ENCODE measurements around the gene IL11RA.

The IL11RA gene

DNA sequence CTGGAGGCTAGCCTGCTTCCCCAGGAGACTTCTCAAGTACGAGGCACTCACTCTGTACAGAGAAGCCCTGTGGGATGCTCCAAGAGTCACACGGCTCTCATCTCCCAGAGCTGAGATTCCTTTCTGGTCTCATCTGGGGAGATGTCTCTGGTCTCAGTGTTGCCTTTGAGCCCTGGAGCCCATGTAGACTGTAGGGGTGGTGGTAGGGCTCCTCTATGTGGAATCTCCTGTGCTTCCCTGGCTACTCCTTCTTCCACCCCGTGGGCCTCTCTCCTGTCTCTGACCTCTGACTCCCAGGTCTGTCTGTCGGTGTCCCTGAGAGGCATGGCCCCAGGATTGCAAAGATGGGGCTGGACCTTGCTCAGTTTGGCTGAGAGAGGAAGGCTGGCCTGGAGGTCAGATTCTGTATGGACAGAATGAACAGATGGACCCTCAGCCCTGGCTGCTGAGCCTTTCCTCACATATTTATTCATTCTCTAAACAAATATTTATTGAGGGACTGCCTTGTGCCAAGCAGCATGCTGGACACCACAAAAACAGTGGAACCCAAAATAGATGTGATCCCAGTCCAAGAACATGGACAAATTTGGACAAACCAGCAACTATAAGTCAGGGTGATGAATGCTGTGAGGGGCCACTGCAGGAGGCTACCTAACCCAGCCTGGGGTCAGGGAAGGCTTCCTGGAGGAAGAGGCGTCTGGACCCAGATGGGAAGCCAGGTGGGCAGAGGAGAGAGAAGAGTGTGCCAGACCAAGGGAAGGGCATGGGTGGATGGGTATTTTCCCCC, 36.5 kb downstream of the IL11RA start:
- DNase-seq = no peak

- no peak for DNase-seq
Observed at GRCh38 chr9:34689116-34689470, 37.1 kb downstream of the IL11RA start.

GRCh38 chr9:34689512-34689911, 37.5 kb downstream of the IL11RA start:
- DNase-seq = no peak

DNA sequence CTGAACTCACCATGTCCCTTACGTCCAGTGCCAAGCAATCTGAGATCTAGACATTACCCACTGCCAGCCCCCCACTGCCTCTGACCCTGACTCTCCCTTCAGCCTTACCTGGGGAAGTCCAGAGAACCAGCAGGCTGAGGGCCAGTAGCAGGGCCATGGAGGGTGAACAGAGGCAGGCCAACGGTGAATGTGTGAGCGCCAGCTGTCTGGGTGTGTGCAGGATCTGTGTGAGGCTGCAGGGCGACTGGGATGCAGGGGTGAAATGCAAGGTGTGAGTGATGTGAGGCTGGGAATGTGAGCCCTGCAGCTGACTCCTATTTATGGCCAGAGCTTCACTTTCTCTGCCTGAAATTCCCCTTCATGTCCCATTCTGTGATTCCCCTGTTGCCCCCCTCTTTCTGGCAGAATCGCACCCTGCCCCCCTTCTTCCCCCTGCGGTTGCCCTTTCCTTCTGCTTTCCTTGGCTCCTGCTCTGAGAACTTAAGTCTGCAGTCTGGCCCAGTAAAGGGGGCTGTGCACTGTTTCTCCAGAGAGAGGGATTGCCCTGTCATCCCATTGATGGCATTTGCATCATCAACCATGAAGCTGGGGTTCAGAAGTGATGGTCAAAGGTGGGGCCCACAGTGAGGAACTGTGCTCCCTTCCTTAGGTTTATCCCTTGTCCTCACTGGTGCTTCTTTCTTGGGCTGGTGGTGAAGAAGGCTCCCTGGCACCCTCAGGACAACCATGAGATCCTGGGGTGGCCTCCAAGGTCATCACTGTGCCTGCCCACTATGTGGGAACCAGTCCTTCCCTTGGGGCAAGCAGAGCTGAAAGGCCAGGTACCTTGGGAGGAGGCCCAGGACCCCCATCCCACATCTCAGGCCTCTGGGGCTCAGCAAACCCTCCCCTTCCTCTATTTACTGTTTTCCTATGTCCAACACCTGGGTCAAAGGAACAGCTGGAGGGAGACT, 39.3 kb downstream of the IL11RA start, which contains the start of gene CCL19:
Gene CCL19, minus strand, starts transcription at position 294 of the 953 bp plus-strand sequence. Its CDS starts 137 bp downstream, at position 157.
- no peak for DNase-seq

DNA sequence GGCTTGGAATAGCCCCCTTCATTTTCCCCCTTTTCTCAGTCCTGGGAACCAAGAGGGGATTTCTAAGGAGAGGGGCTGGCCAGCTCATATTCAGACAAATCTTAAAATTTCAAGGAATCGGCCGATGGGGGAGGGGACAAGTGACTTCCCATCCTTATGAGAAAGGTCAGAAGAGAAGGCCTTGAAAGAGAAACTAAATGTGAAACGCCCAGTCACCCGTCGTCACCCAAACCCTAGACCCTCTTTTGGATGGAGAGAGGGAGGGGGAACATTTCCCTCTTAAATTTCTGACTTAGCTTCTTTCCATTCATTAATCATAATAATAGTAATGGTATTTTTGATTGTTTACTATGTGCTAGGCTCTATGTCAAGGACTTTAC, 39.9 kb downstream of the IL11RA start:
- DNase-seq = no peak

GRCh38 chr9:34693560-34693959, 41.6 kb downstream of the IL11RA start:
- no peak for DNase-seq

- DNase-seq = no peak
Observed at GRCh38 chr9:34694811-34695210, 42.8 kb downstream of the IL11RA start.

- no peak for DNase-seq
Observed at GRCh38 chr9:34701023-34701768, 49.2 kb downstream of the IL11RA start.

DNA sequence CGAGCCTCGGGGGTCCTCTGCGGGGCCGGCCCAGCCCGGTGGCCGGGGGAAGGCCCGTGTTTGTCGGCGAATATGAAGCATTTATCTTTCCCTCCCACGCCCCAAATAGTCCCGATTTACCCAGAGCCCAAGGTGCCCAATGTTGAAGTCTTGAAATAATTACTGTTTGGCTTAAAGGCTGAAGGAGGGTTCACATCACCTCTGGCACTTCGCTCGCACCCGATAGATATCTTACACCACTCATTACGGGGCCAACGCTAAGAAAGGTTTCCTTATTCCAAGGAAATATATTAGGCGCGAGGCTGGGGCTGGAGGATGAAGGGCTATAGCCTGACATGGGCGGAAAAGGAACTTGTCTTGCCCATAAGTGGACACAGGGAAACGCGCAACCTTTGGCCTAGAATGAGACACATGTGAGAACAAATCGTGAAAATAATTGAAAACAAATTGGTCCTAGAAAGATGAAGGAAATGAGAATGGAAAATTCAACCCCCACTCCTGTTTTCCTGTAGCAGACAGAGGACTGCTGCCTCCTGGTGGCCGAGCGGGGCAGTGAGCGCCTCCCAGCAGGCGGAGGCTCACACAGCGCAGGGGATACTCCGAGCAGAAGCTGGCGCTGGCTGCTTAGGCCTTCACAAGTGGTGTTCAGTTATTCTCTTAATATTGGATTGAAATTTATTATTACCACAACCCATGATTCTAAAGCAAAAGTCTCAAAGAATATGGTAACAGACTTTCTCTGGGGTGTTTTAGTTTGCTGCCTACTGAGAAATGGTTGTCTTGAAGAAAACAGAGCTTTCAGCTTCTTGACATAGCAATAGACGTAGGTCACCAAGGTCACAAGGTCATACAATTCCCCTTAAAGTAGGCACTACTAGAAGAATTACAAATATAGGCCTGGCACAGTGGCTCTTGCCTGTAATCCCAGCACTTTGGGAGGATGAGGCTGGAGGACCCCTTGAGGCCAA, 50.1 kb downstream of the IL11RA start:
- DNase-seq = no peak

- DNase-seq = no peak
Observed at GRCh38 chr9:34707130-34707529, 55.1 kb downstream of the IL11RA start.

DNA sequence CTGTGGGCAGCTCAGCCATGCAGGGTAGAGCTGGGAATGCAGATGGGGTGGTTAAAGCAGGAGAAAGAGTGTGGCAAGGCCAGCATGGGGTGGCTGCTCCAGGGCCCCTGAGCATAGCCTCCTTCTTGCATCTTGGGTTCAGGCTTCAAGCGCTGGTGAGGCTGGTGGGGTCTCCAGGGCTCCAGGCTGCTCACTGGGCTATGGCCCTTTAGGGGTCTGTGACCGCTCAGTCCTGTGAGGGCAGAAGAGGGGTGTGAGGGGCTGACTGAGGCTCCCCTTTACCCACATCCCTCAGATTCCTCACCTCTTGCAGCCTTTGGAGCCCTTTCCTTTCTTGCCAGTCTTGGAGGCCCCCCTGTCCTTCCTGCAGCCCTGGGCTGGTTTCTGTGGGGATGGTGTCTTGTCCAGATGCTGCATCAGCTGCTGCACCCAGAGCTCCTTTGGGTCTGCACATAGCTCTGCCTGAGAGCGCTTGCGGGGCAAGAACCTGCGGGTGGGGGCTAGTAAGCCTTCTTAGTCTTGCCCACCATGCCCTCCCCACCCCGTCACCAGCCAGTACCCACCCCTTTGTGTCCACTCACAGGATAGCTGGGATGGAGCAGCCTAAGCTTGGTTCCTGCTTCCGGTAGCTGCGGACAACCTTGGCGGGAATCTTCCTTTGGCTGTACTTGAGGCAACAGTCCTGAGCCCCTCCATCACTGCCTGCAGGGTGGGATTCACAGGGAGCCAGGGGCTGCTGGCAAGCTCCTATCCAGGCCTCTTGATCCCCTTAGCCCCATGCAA, 57.4 kb downstream of the IL11RA start:
- no peak for DNase-seq

DNA sequence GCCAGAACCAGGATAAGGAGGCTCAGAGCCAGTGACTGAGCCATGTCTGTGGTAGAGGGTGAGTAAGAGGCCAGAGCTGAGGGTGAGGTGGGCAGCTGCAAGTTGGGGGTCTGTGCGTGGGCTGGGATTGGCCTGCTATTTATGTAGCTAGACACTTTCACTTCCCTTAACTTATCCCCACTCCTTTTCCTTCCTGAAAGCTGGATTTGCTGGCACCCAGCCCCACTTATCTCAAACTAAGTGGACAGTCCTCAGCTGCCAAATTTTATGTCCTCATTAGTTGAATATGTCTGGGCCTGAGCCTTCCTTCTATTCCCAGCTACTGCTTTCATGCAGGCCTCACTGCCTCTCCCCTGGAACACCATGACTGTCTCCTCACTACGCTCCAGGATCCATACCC, 58.0 kb downstream of the IL11RA start, which contains the start of gene CCL21:
Gene CCL21, minus strand, starts transcription at position 114 of the 400 bp plus-strand sequence. Its CDS starts 70 bp downstream, at position 44.
- no peak for DNase-seq

Measured in NCI-H1417 treated with DMSO at 0.1 percent for 48 hours (cell line).